Measurements from ENCODE around the gene TM4SF1.

- TF ChIP-seq POLR2A (IDR thresholded peaks at IDR 0.05), result no peak
- no peak for TF ChIP-seq CTCF (IDR thresholded peaks at IDR 0.05)
These were observed 8.8 kb upstream of the TM4SF1 start for GRCh38 chr3:149386299-149386606.
